ENCODE results near the gene GPR132. TPM values are rescaled to one million over a fixed set of nuclear protein-coding genes. Genes with fewer than 3 reads are reported as not detected.

The GPR132 gene
- total RNA-seq, 2 donors from 2014 or later, result 0.67 to 1.2 TPM

DNA sequence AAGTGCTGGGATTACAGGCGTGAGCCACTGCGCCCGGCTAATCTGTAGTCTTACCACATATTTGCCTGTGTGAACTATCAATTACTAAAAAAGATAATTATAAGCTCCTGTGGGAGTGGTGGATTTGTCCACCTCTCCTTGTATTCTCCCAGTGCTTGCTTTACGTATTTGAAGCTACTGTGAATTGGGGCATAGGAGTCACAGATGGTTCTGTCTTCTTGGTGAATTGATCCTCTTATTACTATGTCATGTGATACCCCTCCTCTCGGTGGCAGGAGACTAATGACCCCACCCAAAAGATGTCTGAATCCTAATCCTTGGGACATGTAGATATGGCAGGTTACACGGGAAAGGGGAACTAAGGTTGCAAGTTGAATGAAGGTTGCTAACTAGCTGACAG is 11.8 kb downstream of the GPR132 start:
- TF ChIP-seq, protein P1, sequence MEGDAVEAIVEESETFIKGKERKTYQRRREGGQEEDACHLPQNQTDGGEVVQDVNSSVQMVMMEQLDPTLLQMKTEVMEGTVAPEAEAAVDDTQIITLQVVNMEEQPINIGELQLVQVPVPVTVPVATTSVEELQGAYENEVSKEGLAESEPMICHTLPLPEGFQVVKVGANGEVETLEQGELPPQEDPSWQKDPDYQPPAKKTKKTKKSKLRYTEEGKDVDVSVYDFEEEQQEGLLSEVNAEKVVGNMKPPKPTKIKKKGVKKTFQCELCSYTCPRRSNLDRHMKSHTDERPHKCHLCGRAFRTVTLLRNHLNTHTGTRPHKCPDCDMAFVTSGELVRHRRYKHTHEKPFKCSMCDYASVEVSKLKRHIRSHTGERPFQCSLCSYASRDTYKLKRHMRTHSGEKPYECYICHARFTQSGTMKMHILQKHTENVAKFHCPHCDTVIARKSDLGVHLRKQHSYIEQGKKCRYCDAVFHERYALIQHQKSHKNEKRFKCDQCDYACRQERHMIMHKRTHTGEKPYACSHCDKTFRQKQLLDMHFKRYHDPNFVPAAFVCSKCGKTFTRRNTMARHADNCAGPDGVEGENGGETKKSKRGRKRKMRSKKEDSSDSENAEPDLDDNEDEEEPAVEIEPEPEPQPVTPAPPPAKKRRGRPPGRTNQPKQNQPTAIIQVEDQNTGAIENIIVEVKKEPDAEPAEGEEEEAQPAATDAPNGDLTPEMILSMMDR (IDR thresholded peaks at IDR 0.05), result no peak
- no peaks in the 10 kb centered on the region for H3K36me3 ChIP-seq

DNA sequence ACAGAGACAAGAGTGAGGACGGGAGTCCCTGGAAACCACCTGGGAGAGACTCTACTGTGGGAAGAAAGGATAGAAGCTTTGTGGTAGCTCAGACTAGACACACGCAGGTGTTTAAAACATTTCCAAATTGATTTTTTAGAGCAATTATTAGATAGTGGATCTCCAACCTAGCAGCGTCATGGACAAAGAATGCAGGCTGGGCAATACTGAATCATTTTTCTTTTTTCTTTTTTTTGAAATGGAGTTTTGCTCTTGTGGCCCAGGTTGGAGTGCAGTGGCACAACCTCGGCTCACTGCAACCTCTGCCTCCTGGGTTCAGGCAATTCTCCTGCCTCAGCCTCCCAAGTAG is 13.1 kb downstream of the GPR132 start:
- no peak overlapping the region for H3K27ac ChIP-seq

More for the DNA sequence above, 11.8 kb downstream of the GPR132 start:
- Histone ChIP-seq H3K4me1 (peaks cover 0 to under 1% of the 10 kb centered on the region in 2 donors), H3K4me3 (no peak overlapping the region), H3K27ac (no peak overlapping the region), H3K27me3 (no peaks in the 10 kb centered on the region), H3K9me3 (no peaks in the 10 kb centered on the region)
- no peak for DNase-seq (ENCODE audit: low spot score)

DNA sequence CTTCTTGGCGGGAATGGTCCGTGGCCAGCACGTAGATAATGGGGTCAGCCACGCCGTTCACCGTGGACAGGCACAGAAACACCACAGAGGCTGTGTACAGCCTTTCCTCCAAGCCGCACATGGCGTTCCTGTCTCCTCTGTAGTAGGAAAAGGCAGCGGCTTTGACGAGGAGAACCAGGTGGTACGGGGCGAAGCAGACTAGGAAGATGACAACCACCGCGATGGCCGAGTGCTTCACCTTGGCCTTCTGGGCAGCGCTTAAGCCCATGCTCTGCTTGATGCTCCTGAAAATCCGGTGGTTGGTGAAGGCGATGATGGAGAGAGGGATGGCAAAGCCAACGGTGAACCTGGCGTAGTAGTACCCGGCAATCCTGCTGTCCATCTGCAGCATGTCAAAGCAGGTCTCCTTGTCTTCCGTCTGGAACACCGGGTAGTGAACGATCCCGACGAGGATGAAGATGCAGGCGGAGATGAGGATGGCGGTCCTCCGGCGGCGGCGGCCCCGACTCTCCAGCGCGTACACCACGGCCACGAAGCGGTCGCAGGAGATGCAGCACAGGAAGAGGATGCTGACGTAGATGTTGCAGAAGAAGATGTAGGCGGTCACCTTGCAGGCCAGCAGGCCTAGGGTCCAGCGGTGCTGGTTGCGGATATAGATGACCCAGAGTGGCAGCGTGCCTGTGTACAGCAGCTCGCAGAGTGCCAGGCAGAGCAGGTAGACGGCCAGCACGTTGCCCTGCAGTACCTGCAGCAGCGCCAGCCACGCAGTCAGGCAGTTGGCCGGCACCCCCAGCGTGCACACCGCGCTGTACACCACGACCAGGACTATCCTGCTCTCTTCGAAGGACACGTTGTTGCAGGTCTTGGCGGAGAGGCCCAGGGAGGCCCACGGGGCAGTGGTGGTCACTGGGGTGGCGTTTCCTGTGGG is 13.8 kb downstream of the GPR132 start:
- no peak overlapping the region for H3K4me3 ChIP-seq
- no peaks in the 10 kb centered on the region for H3K9me3 ChIP-seq
- H3K27me3 ChIP-seq, result no peaks in the 10 kb centered on the region
- H3K4me1 ChIP-seq, result no peaks in the 10 kb centered on the region
- no peak for DNase-seq (ENCODE audit: low spot score)
- TF ChIP-seq, protein P1 (IDR thresholded peaks at IDR 0.05), result no peak
- H3K27ac ChIP-seq, result no peak overlapping the region
- H3K36me3 ChIP-seq, result no peaks in the 10 kb centered on the region

More for the DNA sequence above, 13.1 kb downstream of the GPR132 start:
- no peaks in the 10 kb centered on the region for H3K27me3 ChIP-seq
- H3K9me3 ChIP-seq, result no peaks in the 10 kb centered on the region
- no peaks in the 10 kb centered on the region for H3K4me1 ChIP-seq
- DNase-seq (ENCODE audit: low spot score), result no peak
- TF ChIP-seq, protein P1 (IDR thresholded peaks at IDR 0.05), result no peak
- H3K36me3 ChIP-seq, result no peaks in the 10 kb centered on the region
- H3K4me3 ChIP-seq, result no peak overlapping the region

DNA sequence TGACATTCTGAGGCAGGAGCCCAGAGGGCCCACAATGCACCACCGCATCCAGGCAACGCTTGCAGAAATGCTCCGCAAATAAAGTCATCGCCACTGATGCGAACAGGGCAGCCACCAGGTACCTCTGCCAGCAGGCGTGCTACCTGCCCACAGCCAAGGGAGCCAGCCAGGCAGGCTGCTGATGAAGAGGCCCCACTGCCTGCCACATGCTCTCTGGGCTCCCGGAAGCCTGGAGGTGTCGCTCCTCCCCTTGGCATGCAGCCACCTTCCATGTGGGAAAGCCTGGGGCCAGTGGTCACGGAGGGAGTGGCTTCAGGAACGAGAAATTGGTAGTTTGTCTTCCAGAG is 14.7 kb downstream of the GPR132 start:
- TF ChIP-seq, protein P1 (IDR thresholded peaks at IDR 0.05), result no peak
- no peak for DNase-seq (ENCODE audit: low spot score)

DNA sequence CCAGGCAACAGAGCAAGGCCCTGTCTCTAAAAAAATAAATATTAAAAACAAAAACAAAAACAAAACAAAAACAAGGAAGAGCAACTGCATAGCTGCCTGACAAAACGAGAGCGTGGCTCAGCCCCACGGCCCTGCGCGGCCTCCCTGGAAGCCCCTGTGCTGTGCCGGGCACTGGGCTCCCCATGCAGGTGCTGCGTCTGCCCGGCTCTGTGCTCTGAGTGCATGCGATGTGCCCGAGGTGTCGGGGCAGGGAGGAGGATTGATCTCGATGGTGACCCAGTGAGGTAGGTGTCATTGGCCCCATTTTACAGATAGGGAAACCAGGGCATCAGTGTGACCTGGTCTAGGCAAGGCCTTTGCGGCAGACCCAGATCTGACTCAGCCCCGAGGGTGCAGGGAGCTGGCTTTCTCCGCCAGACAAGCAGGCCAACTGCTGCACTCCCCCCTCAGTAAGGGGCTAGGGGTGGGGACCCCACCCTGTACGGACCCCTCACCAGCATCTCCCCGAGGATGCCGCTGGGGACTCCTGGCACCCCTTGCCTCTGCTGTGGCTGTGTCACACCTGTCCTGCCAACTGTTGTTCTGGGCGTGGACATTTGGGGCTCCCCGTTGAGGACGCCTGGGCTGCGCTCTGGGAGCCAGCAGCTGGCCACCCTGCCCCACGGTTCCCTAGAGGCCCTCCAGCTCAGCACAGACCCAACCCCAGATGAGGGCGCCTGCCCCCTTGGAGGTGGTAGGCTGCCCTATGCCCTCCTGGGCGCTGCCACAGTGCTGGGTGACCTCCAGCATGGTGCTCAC is 15.3 kb downstream of the GPR132 start:
- Histone ChIP-seq H3K36me3 (no peaks in the 10 kb centered on the region), H3K4me3 (no peak overlapping the region), H3K27me3 (no peaks in the 10 kb centered on the region), H3K4me1 (no peaks in the 10 kb centered on the region), H3K9me3 (no peaks in the 10 kb centered on the region), H3K27ac (no peak overlapping the region)
- no peak for DNase-seq (ENCODE audit: low spot score)
- TF ChIP-seq, protein P1 (IDR thresholded peaks at IDR 0.05), result no peak

More for the DNA sequence above, 14.7 kb downstream of the GPR132 start:
- H3K36me3 ChIP-seq, result no peaks in the 10 kb centered on the region
- H3K4me3 ChIP-seq, result no peak overlapping the region
- no peak overlapping the region for H3K27ac ChIP-seq
- no peaks in the 10 kb centered on the region for H3K9me3 ChIP-seq
- no peaks in the 10 kb centered on the region for H3K27me3 ChIP-seq
- no peaks in the 10 kb centered on the region for H3K4me1 ChIP-seq
